PC-9 (cell line): ENCODE results near the gene MINDY1. TPM values are rescaled to one million over a fixed set of nuclear protein-coding genes. Genes with fewer than 3 reads are reported as not detected.

ENCODE experiments used
- BruUV-seq: library from RNA; stranded (reverse); fragments of 400-500 nt; replicated peaks from 2 replicates; lab custom pipeline; 2021; lab: Mats Ljungman, UMichigan
- CTCF ChIA-PET: fragments of 300-600 bp; sonication (Branson Sonifier 250); formaldehyde crosslinking; loops from one replicate; lab custom pipeline; 2022; ENCODE audit warnings: antibody characterized with exemption; lab: Charles Lee
- POLR2A ChIA-PET: fragments of 300-600 bp; sonication (Branson Sonifier 250); formaldehyde crosslinking; loops from one replicate; lab custom pipeline; 2022; ENCODE audit warnings: antibody characterized with exemption; ENCODE audit not compliant: unreplicated experiment; lab: Charles Lee
- DNase-seq, 2 experiments: peaks; one replicate each; pipeline versions ENCODE4 v3.0.0 to v3.0.0-alpha.2; 2015 to 2022; ENCODE audit warnings: mixed read lengths in 1 of 2
- H2AFZ ChIP-seq: fragments of 200-600 bp; sonication (generic); 2 replicates; pipeline ENCODE4 v1.8.1; 2017; ENCODE audit warnings: antibody characterized with exemption
- H3F3A ChIP-seq: fragments of 200-600 bp; sonication (generic); 2 replicates; pipeline ENCODE4 v1.8.1; 2017; ENCODE audit warnings: antibody characterized with exemption, mild to moderate bottlenecking, low read depth; ENCODE audit not compliant: insufficient read depth
- H3K27ac ChIP-seq: fragments of 200-600 bp; sonication (generic); 2 replicates; pipeline ENCODE4 v1.6.1; 2016; ENCODE audit warnings: mixed run types
- H3K27me3 ChIP-seq: fragments of 200-600 bp; sonication (generic); 2 replicates; pipeline ENCODE4 v1.6.1; 2016; ENCODE audit warnings: low read depth, mixed run types; ENCODE audit not compliant: insufficient read depth
- H3K36me3 ChIP-seq: fragments of 200-600 bp; sonication (generic); 2 replicates; pipeline ENCODE4 v1.6.1; 2016; ENCODE audit warnings: low read depth, mixed run types
- H3K4me1 ChIP-seq: fragments of 200-600 bp; sonication (generic); replicated peaks from 2 replicates; pipeline ENCODE4 v1.6.1; 2016; ENCODE audit warnings: mixed run types; ENCODE audit not compliant: insufficient read depth
- H3K4me2 ChIP-seq: fragments of 200-600 bp; sonication (generic); 2 replicates; pipeline ENCODE4 v1.6.1; 2017; ENCODE audit warnings: mixed run types
- H3K4me3 ChIP-seq: fragments of 200-600 bp; sonication (generic); 2 replicates; pipeline ENCODE4 v1.6.1; 2016; ENCODE audit warnings: mixed run types
- H3K79me2 ChIP-seq: fragments of 200-600 bp; sonication (generic); 2 replicates; pipeline ENCODE4 v1.6.1; 2017; ENCODE audit warnings: low read depth, mixed run types
- H3K9me2 ChIP-seq: fragments of 200-600 bp; sonication (generic); 2 replicates; pipeline ENCODE4 v1.8.1; 2017; ENCODE audit warnings: mild to moderate bottlenecking; ENCODE audit not compliant: insufficient read depth
- H3K9me3 ChIP-seq: fragments of 200-600 bp; sonication (generic); 2 replicates; pipeline ENCODE4 v1.8.1; 2016; ENCODE audit warnings: low read depth; ENCODE audit not compliant: insufficient read depth
- H4K20me1 ChIP-seq: fragments of 200-600 bp; sonication (generic); 2 replicates; pipeline ENCODE4 v1.8.1; 2017; ENCODE audit not compliant: insufficient read depth
- EZH2 ChIP-seq: fragments of 200-600 bp; sonication (generic); IDR thresholded peaks from 2 replicates; pipeline ENCODE4 v1.8.0; 2017; ENCODE audit warnings: antibody characterized with exemption, low read depth
- intact Hi-C: fragments of 100-400 bp; cut with micrococcal nuclease; formaldehyde crosslinking; loops from one replicate; pipeline ENCODE4 v1.10.0; 2022; ENCODE audit not compliant: unreplicated experiment
- total RNA-seq: library from RNA; stranded (reverse); gene quantifications from 2 replicates; pipeline ENCODE4 v1.2.3, GENCODE V29; 2021
- TF ChIP-seq, protein P1 (sequence below): fragments of 200-600 bp; sonication (generic); conservative IDR thresholded peaks from 2 replicates; pipeline ENCODE4 v1.6.1; 2017; ENCODE audit warnings: mixed run types, antibody characterized with exemption, mild to moderate bottlenecking, moderate library complexity

Gene MINDY1
- total RNA-seq, 1 experiment from 2014 or later = 17.6 TPM

DNA sequence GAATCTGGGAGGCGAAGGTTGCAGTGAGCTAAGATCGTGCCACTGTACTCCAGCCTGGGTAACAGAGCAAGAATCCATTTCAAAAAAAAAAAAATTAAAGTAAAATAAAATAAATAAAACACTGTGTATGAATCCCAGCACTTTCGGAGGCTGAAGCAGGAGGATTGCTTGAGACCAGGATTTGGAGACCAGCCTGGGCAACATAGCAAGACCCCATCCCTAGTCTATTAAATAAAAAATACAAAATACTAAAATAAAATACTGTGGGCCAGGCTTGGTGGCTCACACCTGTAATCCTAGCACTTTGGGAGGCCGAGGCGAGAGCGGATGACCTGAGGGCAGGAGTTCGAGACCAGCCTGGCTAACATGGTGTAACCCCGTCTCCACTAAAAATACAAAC is 25.5 kb upstream of the MINDY1 start:
- peaks cover 11% of the 10 kb centered on the region for H3K4me1 ChIP-seq
- TF ChIP-seq, protein P1, sequence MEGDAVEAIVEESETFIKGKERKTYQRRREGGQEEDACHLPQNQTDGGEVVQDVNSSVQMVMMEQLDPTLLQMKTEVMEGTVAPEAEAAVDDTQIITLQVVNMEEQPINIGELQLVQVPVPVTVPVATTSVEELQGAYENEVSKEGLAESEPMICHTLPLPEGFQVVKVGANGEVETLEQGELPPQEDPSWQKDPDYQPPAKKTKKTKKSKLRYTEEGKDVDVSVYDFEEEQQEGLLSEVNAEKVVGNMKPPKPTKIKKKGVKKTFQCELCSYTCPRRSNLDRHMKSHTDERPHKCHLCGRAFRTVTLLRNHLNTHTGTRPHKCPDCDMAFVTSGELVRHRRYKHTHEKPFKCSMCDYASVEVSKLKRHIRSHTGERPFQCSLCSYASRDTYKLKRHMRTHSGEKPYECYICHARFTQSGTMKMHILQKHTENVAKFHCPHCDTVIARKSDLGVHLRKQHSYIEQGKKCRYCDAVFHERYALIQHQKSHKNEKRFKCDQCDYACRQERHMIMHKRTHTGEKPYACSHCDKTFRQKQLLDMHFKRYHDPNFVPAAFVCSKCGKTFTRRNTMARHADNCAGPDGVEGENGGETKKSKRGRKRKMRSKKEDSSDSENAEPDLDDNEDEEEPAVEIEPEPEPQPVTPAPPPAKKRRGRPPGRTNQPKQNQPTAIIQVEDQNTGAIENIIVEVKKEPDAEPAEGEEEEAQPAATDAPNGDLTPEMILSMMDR = no peak
- TF ChIP-seq EZH2 = no peak
- peaks cover 6% of the 10 kb centered on the region; the same call in 1 of the 2 replicates for H3K36me3 ChIP-seq
- no peak overlapping the region for H3K27ac ChIP-seq
- no peaks in the 10 kb centered on the region for H3K79me2 ChIP-seq
- no peaks in the 10 kb centered on the region for H4K20me1 ChIP-seq
- intact Hi-C loops = no loop called here
- CTCF ChIA-PET = no interaction called here
- no peaks in the 10 kb centered on the region for H3F3A ChIP-seq
- no peak overlapping the region for H3K4me2 ChIP-seq
- H3K9me2 ChIP-seq = no peaks in the 10 kb centered on the region
- H2AFZ ChIP-seq = no peak overlapping the region
- no peaks in the 10 kb centered on the region for H3K27me3 ChIP-seq
- H3K9me3 ChIP-seq = no peaks in the 10 kb centered on the region
- no peak for DNase-seq
- no peak overlapping the region for H3K4me3 ChIP-seq
- POLR2A ChIA-PET = interaction anchor here (0.6 kb wide), 1 partner anchor 12 kb away, joined by 7 read pairs; no protein-coding TSS in a partner anchor
- BruUV-seq = no TSS peak

DNA sequence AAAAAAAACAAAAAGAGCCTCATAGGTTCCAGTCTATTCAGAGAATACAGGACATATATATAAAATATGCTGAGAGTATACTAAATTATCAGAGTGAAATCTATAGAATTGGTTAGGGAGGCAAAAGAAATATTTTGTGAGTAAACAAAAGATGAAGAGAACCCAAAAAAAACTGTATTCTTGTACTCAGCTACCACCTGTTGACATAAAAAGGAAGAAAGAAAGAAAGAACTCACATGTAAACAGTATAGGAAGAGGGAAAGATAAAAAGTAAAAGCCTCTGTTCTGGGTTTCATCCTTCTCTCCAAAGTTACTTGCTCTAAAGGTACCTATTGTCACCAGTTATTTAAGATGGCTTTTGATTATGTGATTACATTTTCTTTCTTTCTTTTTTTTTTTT is 19.8 kb upstream of the MINDY1 start:
- Histone ChIP-seq H3K4me1 (no peaks in the 10 kb centered on the region), H3K9me3 (no peaks in the 10 kb centered on the region), H3K4me3 (no peak overlapping the region), H3K36me3 (peaks cover 6% of the 10 kb centered on the region; the same call in 1 of the 2 replicates), H3K9me2 (no peaks in the 10 kb centered on the region), H3F3A (0 out of 2 replicates have a peak, but pooled peaks cover 4% of the 10 kb centered on the region), H3K79me2 (no peaks in the 10 kb centered on the region), H3K27me3 (no peaks in the 10 kb centered on the region), H3K27ac (no peak overlapping the region), H2AFZ (no peak overlapping the region), H4K20me1 (no peaks in the 10 kb centered on the region), H3K4me2 (no peak overlapping the region)
- no peak for TF ChIP-seq EZH2
- TF ChIP-seq, protein P1 = no peak
- DNase-seq = no peak
- BruUV-seq = no TSS peak
- intact Hi-C loops = no loop called here
- ChIA-PET POLR2A (no interaction called here), CTCF (no interaction called here)

DNA sequence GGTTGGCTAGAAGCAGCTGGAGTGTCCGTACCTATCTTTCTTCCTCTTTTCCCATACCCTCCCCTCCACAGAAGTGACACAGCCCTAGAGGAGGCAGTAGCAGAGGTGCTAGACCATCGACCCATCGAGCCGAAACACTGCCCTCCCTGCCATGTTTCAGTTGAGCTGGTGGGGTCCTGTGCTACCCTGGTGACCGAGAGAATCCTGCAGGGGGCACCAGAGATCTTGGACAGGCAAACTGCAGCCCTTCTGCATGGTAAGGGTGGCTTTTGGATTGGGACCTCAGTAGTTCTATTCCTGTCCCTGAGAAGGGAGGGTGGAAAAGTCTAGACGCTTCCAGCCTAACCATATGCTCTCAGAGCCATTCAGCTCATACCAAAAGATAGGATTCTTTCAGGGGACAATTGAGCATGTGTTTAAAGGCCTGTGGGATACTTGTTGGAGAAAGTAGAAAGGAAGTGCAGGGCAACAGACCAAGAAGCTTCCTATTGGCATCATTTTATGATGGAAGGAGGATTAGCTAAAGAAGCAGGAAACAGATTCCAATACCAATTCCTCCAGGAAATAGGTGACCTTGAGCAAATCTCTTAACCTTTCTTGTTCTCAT is 17.9 kb upstream of the MINDY1 start:
- 0 out of 2 replicates have a peak, but pooled peaks cover 4% of the 10 kb centered on the region for H3F3A ChIP-seq
- peak in 1 of 2 experiments; percentile 62 for DNase-seq
- no peak overlapping the region for H2AFZ ChIP-seq
- no TSS peak for BruUV-seq
- H4K20me1 ChIP-seq = no peaks in the 10 kb centered on the region
- POLR2A ChIA-PET = interaction anchor here (0.5 kb wide), 1 partner anchor 327 kb away, joined by 8 read pairs; the partner anchor contains the start of gene GOLPH3L
- H3K4me3 ChIP-seq = no peak overlapping the region
- no peak for TF ChIP-seq EZH2
- TF ChIP-seq, protein P1 = peak; percentile 79
- H3K36me3 ChIP-seq = peaks cover 6% of the 10 kb centered on the region; the same call in 1 of the 2 replicates
- CTCF ChIA-PET = interaction anchor here (0.5 to 1.3 kb wide), 5 partner anchors 24 to 131 kb away, joined by 3 to 15 read pairs (median 3); no protein-coding TSS in a partner anchor
- H3K79me2 ChIP-seq = no peaks in the 10 kb centered on the region
- H3K27ac ChIP-seq = no peak overlapping the region
- intact Hi-C loops = loop anchor here (1.0 to 2.0 kb wide), 2 partner anchors 24 to 132 kb away; partner anchors contain the start of gene TNFAIP8L2
- H3K9me3 ChIP-seq = no peaks in the 10 kb centered on the region
- no peaks in the 10 kb centered on the region for H3K4me1 ChIP-seq
- H3K27me3 ChIP-seq = no peaks in the 10 kb centered on the region
- no peak overlapping the region for H3K4me2 ChIP-seq
- H3K9me2 ChIP-seq = no peaks in the 10 kb centered on the region
